Measurements from ENCODE around the gene PEX3. TPM values are rescaled to one million over a fixed set of nuclear protein-coding genes. Genes with fewer than 3 reads are reported as not detected.
A peak's percentile ranks its signal among the peaks of the same experiment; 100 is the strongest.

PEX3 gene, protein sequence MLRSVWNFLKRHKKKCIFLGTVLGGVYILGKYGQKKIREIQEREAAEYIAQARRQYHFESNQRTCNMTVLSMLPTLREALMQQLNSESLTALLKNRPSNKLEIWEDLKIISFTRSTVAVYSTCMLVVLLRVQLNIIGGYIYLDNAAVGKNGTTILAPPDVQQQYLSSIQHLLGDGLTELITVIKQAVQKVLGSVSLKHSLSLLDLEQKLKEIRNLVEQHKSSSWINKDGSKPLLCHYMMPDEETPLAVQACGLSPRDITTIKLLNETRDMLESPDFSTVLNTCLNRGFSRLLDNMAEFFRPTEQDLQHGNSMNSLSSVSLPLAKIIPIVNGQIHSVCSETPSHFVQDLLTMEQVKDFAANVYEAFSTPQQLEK
- total RNA-seq, result 27.1 TPM

GRCh38 chr6:143450453-143451371, at the start of gene PEX3, which contains the start of gene ADAT2:
Gene PEX3 (plus strand): TSS chr6:143450805. CDS start chr6:143451043, 238 bp downstream.
Gene ADAT2 (minus strand): TSS chr6:143450695. CDS start chr6:143450658, 37 bp downstream.
- intact Hi-C loops (cut with DNase I), result no loop called here
- ATAC-seq (peak; percentile 99), DNase-seq (ENCODE audit: low spot score) (peak; percentile 91)

DNA sequence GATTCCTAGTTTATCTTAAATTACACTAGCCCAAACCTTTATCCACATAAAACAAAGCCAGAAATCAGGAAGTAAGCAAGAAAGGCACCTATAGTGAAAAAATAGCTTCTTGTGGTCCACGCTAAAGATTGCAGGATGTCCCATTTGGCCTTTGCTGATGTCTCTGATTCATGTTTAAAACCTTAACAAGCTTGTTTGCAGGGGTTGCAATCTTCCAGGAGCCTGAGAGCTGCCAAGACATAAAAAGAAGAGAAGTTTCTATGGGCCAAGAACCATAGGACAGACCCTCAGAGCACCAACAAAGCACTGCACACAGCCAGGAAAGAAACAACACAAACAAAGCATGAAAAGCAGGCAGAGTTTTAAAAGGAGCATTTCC, 49.5 kb upstream of the PEX3 start:
- ATAC-seq (no peak), DNase-seq (ENCODE audit: low spot score) (no peak)
- intact Hi-C loops (cut with DNase I), result no loop called here

GRCh38 chr6:143401636-143402370, 48.8 kb upstream of the PEX3 start:
- intact Hi-C loops (cut with DNase I), result no loop called here
- ATAC-seq, result no peak
- no peak for DNase-seq (ENCODE audit: low spot score)

GRCh38 chr6:143402721-143403336, 47.8 kb upstream of the PEX3 start:
- intact Hi-C loops (cut with DNase I), result no loop called here
- ATAC-seq, result no peak
- DNase-seq (ENCODE audit: low spot score), result no peak

GRCh38 chr6:143405373-143406154, 45.0 kb upstream of the PEX3 start:
- intact Hi-C loops (cut with DNase I), result no loop called here
- ATAC-seq (no peak), DNase-seq (ENCODE audit: low spot score) (no peak)

- no peak for ATAC-seq
- intact Hi-C loops (cut with DNase I), result no loop called here
- no peak for DNase-seq (ENCODE audit: low spot score)
Observed at GRCh38 chr6:143406673-143407072, 43.9 kb upstream of the PEX3 start.

DNA sequence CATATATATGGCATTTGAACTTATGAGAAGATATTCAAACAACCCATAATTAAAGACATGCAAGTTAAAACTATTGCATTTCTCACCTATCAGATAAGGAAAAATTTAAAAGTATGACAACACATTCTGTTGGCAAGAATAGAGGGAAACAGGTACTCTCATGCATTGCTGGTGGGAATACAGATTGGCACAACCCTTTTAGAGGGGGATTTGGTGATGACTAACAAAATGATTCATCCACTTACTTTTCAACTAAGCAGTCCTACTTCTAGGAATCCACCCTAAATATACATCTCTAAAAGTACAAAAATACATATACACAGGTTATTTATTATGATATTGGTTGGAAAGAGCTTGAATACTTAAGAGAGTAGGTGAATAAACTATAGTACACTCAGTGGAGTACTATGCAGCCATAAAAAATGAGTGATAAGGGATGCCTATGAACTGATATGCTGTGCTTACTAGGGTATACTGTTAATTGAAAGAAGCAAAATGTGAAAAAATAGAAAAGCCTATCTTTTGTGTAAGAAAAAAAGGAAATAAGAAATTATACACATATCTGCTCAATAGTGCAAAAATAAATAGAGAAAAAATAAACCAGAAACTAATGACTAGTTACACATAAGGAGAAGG, 42.3 kb upstream of the PEX3 start:
- DNase-seq (ENCODE audit: low spot score), result no peak
- no peak for ATAC-seq
- intact Hi-C loops (cut with DNase I), result no loop called here

GRCh38 chr6:143408787-143409162, 41.8 kb upstream of the PEX3 start:
- no peak for DNase-seq (ENCODE audit: low spot score)
- intact Hi-C loops (cut with DNase I), result no loop called here
- ATAC-seq, result no peak

- intact Hi-C loops (cut with DNase I), result no loop called here
- DNase-seq (ENCODE audit: low spot score), result no peak
- ATAC-seq, result no peak
Observed at GRCh38 chr6:143410859-143411270, 39.7 kb upstream of the PEX3 start.

- DNase-seq (ENCODE audit: low spot score) (no peak), ATAC-seq (no peak)
- intact Hi-C loops (cut with DNase I), result no loop called here
Observed at GRCh38 chr6:143414769-143415168, 35.8 kb upstream of the PEX3 start.

DNA sequence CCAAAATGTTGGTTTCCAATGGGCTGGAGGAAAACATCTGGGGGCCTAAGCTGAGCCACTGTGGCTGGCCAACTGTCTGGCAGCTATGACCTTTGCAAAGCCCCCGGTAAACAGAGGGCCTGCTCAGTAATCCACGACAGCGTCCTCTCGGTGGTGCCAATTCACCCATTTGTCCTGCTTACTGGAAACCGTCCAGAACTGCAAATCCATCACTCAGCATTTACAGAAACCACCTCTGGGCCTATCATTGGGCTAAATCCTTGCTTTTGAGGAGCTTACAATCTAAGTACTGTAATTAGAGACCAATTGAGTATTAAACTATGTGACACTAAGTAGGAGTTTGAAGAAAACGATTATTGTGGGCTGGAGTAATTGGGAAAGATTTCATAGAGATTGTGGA, 31.1 kb upstream of the PEX3 start:
- intact Hi-C loops (cut with DNase I), result no loop called here
- ATAC-seq (no peak), DNase-seq (ENCODE audit: low spot score) (no peak)

GRCh38 chr6:143426026-143426425, 24.6 kb upstream of the PEX3 start:
- ATAC-seq (no peak), DNase-seq (ENCODE audit: low spot score) (no peak)
- intact Hi-C loops (cut with DNase I), result loop anchor here (10.0 kb wide), 1 partner anchor 731 kb away; no protein-coding TSS in a partner anchor

GRCh38 chr6:143427109-143427817, 23.3 kb upstream of the PEX3 start:
- peak; percentile 97 for ATAC-seq
- intact Hi-C loops (cut with DNase I), result loop anchor here (10.0 kb wide), 1 partner anchor 732 kb away; no protein-coding TSS in a partner anchor
- peak; percentile 83 for DNase-seq (ENCODE audit: low spot score)

GRCh38 chr6:143429970-143430369, 20.6 kb upstream of the PEX3 start:
- DNase-seq (ENCODE audit: low spot score) (no peak), ATAC-seq (no peak)
- intact Hi-C loops (cut with DNase I), result loop anchor here (10.0 kb wide), 1 partner anchor 735 kb away; no protein-coding TSS in a partner anchor

- DNase-seq (ENCODE audit: low spot score) (no peak), ATAC-seq (no peak)
- intact Hi-C loops (cut with DNase I), result no loop called here
Observed at GRCh38 chr6:143431226-143431625, 19.4 kb upstream of the PEX3 start.

DNA sequence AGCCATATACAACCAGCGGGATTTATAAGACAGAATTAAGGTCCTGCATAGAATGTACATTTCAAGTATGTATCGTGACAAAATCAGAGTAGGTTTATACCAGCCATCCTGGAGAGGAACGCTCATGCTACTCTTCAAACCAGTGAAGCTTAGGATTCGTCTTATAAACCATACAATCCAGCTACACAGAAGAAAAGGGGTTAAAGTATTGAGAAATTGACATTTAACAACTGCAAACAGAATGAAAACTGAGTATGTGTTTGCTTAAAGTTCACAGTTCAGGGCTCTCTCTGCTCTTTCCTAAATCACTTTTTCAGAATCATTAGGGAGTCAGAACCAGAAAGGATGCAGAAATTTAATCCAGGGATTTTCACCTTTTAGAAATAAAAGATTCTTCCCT, 18.0 kb upstream of the PEX3 start:
- no peak for ATAC-seq
- intact Hi-C loops (cut with DNase I), result no loop called here
- no peak for DNase-seq (ENCODE audit: low spot score)

GRCh38 chr6:143441010-143441409, 9.6 kb upstream of the PEX3 start:
- ATAC-seq (no peak), DNase-seq (ENCODE audit: low spot score) (no peak)
- intact Hi-C loops (cut with DNase I), result no loop called here

All from sciatic nerve (tissue), 2 donors.